Liver (tissue), 3 donors: ENCODE measurements around the gene CAB39.

ENCODE experiments used
- CTCF ChIP-seq: fragments of 150-350 bp; IDR thresholded peaks from 2 replicates; pipeline ENCODE4 v1.5.1; 2017; ENCODE audit warnings: improper control_type of control experiment, low read depth, low read length; ENCODE audit not compliant: missing input control
- JUND ChIP-seq, 2 donors: IDR thresholded peaks; 2 replicates each; pipeline ENCODE4 v1.6.1; 2016; ENCODE audit warnings: antibody characterized with exemption in 2 of 2
- RAD21 ChIP-seq, 2 donors: IDR thresholded peaks; 2 replicates each; pipeline ENCODE4 v1.6.1; 2016; ENCODE audit warnings: antibody characterized with exemption in 2 of 2, mild to moderate bottlenecking in 2 of 2
- SP1 ChIP-seq: IDR thresholded peaks from 2 replicates; pipeline ENCODE4 v1.6.1; 2018; ENCODE audit warnings: antibody characterized with exemption, mild to moderate bottlenecking
- TAF1 ChIP-seq: conservative IDR thresholded peaks from 2 replicates; pipeline ENCODE4 v1.6.1; 2016; ENCODE audit warnings: antibody characterized with exemption, mild to moderate bottlenecking
- TF ChIP-seq, protein P1 (sequence below): IDR thresholded peaks from 2 replicates; pipeline ENCODE4 v1.6.1; 2016; ENCODE audit warnings: antibody characterized with exemption
- TF ChIP-seq, protein P2 (sequence below): IDR thresholded peaks from 2 replicates; pipeline ENCODE4 v1.6.1; 2016; ENCODE audit warnings: antibody characterized with exemption
- donor health status: healthy.
- donor health status: healthy.

- no peak for TF ChIP-seq SP1
- no peak for TF ChIP-seq CTCF
- TF ChIP-seq, protein P1, sequence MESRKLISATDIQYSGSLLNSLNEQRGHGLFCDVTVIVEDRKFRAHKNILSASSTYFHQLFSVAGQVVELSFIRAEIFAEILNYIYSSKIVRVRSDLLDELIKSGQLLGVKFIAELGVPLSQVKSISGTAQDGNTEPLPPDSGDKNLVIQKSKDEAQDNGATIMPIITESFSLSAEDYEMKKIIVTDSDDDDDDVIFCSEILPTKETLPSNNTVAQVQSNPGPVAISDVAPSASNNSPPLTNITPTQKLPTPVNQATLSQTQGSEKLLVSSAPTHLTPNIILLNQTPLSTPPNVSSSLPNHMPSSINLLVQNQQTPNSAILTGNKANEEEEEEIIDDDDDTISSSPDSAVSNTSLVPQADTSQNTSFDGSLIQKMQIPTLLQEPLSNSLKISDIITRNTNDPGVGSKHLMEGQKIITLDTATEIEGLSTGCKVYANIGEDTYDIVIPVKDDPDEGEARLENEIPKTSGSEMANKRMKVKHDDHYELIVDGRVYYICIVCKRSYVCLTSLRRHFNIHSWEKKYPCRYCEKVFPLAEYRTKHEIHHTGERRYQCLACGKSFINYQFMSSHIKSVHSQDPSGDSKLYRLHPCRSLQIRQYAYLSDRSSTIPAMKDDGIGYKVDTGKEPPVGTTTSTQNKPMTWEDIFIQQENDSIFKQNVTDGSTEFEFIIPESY, result no peak
- TF ChIP-seq JUND (IDR thresholded peaks at IDR 0.05), result no peak
- no peak for TF ChIP-seq TAF1
- TF ChIP-seq, protein P2, sequence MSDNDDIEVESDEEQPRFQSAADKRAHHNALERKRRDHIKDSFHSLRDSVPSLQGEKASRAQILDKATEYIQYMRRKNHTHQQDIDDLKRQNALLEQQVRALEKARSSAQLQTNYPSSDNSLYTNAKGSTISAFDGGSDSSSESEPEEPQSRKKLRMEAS, result no peak
- no peak for TF ChIP-seq RAD21 (IDR thresholded peaks at IDR 0.05)
Measured at GRCh38 chr2:230829959-230830358, 117.3 kb downstream of the CAB39 start.
